Head of caudate nucleus (tissue), 42 donors: Measurements from ENCODE around the gene MEI1.

Experiments used
- DNase-seq, 42 donors: peaks; one replicate each; pipeline versions ENCODE4 v3.0.0 to v3.0.0-alpha.2; 2020 to 2021; ENCODE audit warnings: mixed read lengths in 7 of 42
- intact Hi-C: fragments of 100-400 bp; cut with DNase I; formaldehyde crosslinking; loops from one replicate; pipeline ENCODE4 v1.15.0; 2022

The MEI1 gene

DNA sequence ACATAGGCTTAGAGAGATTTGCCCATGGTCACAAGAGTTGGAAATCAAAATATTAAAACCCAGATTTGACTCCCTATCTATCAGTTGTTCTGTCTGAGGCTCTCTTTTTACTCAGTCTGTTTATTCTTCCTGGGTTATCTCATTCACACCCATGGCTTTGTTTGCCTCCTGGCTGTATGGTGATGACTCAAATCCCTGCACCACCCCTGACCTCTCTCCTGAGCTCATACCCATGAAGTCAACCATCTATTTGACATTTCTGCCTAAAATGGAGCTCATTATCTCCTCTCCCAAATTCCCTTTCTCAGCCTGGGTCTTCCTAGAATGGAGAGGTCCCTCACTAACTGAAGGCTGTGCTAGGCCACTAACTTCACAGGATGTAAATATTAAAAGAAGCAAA, 73.3 kb downstream of the MEI1 start:
- DNase-seq: no peak
- intact Hi-C loops: no loop called here

DNA sequence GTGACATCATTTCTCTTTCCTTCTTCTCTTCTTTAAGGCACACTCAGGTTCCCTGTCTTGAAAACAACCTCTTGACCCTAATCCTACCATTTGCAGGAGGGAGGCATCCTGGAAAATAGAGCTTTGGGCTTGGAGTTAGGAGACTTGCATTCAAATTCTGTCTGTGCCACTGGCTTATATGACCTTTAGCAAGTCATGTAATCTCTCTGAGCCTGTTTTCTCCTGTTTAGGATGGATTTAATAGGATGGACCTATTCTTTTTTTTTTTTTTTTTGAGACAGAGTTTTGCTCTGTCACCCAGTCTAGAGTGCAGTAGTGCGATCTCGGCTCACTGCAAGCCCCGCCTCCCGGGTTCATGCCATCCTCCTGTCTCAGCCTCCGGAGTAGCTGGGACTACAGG, 76.0 kb downstream of the MEI1 start:
- no peak for DNase-seq
- intact Hi-C loops: no loop called here

- intact Hi-C loops: no loop called here
- DNase-seq: no peak
Observed at GRCh38 chr22:41775976-41776375, 76.7 kb downstream of the MEI1 start.

- intact Hi-C loops: no loop called here
- no peak for DNase-seq
Observed at GRCh38 chr22:41776381-41776780, 77.1 kb downstream of the MEI1 start.

- intact Hi-C loops: no loop called here
Observed at GRCh38 chr22:41777749-41778425, 78.6 kb downstream of the MEI1 start.

DNA sequence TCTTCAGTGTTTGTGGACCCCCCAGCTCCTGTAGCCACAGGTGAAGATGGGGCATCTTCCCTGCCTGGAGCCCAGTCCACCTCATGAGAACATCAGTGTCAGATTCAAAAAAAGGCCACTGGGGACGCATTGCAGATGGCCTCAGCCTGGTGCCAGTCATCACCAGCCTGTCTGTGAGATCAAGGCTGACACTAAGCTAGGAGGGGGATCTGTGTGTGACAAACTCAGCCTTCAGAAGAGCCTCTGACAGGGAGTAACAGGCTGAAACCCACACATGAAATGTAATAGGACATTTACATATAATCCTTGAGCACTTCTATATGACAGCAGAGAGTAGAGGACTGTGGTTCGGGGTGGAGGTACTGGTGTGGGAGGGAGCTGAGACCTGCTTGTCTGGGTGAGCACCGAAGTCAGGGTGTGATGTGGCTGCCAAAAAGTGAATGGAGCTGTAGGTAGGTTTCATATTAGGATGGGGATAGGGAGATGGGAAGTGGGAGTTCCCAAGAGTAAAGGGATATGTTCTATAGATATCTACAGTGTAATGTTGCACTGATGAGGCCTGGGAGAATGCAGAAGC, 80.7 kb downstream of the MEI1 start:
- peak in 10 of 42 donors; percentile 13 to 64 (median 24) for DNase-seq
- intact Hi-C loops: no loop called here

More at GRCh38 chr22:41777749-41778425, 78.6 kb downstream of the MEI1 start:
- DNase-seq: no peak

GRCh38 chr22:41780746-41781505, 81.6 kb downstream of the MEI1 start:
- peak in 17 of 42 donors; percentile 5 to 58 (median 28) for DNase-seq
- intact Hi-C loops: no loop called here

DNA sequence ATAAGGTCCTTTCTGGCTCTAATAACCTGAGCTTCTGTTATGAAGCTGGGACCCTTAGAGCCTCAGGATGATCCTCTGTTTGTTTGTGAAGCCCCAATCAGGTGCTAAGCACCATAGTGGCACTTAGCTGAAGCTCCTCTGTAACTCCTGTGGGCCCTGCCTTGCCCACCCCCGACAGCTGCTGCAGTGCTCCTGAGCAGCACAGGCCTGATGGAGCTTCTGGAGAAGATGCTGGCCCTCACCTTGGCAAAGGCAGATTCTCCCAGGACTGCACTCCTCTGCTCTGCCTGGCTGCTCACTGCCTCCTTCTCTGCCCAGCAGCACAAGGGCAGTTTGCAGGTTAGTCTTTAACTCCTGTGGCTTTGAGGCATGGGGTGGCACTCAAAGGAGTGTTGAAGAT, 82.2 kb downstream of the MEI1 start:
- DNase-seq: no peak
- intact Hi-C loops: no loop called here

GRCh38 chr22:41782316-41782715, 83.0 kb downstream of the MEI1 start:
- intact Hi-C loops: no loop called here
- DNase-seq: no peak

DNA sequence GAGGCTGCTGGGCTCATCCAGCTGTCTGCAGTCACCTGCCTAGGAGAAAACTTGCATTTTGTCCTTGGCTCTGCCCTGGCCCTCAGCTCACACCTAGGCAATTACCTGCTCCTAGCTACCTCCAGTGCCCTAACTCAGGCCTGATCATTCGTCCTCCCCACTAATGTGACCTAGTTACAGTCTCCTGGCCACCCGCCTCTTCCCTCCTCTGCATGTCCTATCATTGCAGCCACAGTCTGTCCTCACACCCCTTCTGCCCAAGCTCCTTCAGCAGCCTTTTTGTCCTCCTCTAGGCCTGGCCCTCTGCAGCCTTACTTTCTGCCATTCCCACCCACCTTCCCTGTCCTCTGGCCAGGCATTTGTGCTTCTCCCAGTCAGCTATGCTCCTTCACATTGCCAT, 83.4 kb downstream of the MEI1 start:
- intact Hi-C loops: no loop called here
- DNase-seq: no peak

GRCh38 chr22:41787331-41787730, 88.0 kb downstream of the MEI1 start:
- DNase-seq: no peak
- intact Hi-C loops: no loop called here

DNA sequence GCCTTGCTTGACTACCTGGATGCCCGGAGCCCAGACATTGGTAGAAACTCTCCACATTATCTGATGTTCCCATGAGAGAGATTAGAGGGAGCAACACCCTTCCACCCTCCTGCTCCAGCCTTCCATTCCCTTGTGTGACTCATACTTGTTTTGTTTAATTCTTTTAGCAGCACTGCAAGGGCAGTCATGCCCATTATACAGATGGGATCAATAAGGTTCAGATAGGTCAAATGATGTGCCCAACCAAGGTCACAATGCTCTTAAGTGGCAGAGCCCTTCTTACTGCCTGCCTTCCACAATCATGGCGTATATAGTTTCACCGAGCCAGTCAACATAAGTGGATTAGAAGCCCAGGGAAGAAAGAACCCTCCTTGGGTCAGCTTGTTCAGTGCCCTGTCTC, 94.6 kb downstream of the MEI1 start:
- no peak for DNase-seq
- intact Hi-C loops: no loop called here

DNA sequence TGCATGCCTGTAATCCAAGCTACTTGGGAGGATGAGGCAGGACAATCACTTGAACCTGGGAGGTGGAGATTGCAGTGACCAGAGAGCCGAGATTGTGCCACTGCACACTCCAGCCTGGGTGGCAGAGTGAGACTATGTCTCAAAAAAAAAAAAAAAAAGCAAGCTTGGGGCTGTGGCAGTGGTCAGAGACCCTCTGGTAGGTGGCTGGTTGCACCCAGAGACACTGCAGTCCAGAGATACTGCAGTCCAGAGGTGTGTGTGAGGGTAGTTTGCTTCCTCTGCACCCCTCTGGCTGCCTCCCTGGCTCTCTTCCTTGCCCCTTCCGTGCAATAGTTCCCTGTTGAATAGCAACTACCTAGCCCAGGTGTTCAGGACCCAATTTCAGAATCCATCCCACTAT, 99.4 kb downstream of the MEI1 start:
- intact Hi-C loops: no loop called here
- DNase-seq: no peak

- intact Hi-C loops: no loop called here
- peak; percentile 8 to 67 (median 34) for DNase-seq
Observed at GRCh38 chr22:41799486-41800347, 100.4 kb downstream of the MEI1 start.

- DNase-seq: peak; percentile 71 to 97 (median 93)
- intact Hi-C loops: no loop called here
Observed at GRCh38 chr22:41800348-41801146, 101.2 kb downstream of the MEI1 start, which contains the start of gene CCDC134. Gene CCDC134 (plus strand): TSS chr22:41800679. CDS start chr22:41808891, 8,212 bp downstream.

DNA sequence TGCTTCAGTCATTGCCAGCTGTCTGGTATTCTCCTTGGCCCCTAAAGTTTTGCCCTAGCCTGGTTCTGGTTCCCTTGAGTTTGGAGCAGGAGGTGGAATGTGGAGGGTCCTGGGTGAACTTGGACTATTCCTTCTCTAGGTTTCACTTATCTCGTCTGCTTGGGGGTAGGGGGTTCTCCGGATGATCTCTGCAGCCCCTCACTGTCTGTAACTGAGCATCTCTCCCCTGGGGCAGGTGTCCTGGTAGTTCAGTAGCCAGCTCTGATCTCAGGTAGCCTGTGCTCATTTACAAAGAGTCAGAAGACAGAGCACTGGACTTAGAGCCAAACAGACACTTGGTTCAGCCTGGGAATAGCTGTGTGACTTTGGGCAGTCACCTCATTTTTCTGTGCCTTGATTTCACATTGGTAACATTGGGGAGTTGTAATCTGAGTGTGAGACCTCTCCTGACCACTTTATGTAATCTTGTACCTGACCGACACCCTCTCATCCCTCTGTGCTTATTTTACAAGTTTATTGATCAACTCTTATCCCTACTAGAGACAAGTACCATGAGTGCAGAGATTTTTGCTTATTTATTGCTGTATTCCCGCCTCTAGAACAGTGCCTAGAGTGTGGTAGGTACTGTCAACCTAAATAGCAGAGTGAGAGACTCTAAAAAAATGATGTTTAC, 102.0 kb downstream of the MEI1 start:
- DNase-seq: no peak

GRCh38 chr22:41801886-41802285, 102.6 kb downstream of the MEI1 start:
- intact Hi-C loops: no loop called here
- no peak for DNase-seq

More for the DNA sequence above, 102.0 kb downstream of the MEI1 start:
- intact Hi-C loops: no loop called here

- intact Hi-C loops: no loop called here
- no peak for DNase-seq
Observed at GRCh38 chr22:41805639-41806038, 106.3 kb downstream of the MEI1 start.
